DOHH2 (cell line): Measurements from ENCODE around the gene PLK2.

Experiments
- EZH2phosphoT487 ChIP-seq: fragments of 200-600 bp; sonication (generic); IDR thresholded peaks from 2 replicates; pipeline ENCODE4 v1.6.1; 2017; ENCODE audit warnings: borderline replicate concordance, mild to moderate bottlenecking, antibody characterized with exemption, low read length, moderate library complexity, mixed read lengths
- TF ChIP-seq, protein P1 (sequence below): fragments of 200-600 bp; sonication (generic); IDR thresholded peaks from one replicate; pipeline ENCODE4 v1.5.1; 2014; ENCODE audit warnings: antibody characterized with exemption, mild to moderate bottlenecking, low read depth, low read length; ENCODE audit not compliant: poor library complexity, severe bottlenecking

DNA sequence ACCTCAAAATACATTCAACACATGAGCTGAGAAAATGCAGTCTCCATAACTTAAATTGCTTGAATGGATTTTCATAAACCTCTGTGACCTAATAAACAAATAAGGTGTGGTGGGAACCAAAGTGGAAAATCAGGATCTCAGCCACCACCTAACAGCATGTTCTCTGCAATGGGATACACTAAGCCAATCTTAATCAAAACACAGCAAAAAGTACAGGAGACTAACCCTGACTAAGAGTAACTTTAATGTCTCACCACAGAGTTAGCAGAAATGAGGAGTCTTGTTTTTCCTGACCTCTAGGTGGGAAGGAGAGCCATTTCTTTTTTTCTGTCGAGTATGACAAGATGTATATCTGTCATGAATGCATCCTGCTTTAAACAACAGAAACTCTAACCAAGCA lies 48.5 kb downstream of the PLK2 start:
- TF ChIP-seq, protein P1, sequence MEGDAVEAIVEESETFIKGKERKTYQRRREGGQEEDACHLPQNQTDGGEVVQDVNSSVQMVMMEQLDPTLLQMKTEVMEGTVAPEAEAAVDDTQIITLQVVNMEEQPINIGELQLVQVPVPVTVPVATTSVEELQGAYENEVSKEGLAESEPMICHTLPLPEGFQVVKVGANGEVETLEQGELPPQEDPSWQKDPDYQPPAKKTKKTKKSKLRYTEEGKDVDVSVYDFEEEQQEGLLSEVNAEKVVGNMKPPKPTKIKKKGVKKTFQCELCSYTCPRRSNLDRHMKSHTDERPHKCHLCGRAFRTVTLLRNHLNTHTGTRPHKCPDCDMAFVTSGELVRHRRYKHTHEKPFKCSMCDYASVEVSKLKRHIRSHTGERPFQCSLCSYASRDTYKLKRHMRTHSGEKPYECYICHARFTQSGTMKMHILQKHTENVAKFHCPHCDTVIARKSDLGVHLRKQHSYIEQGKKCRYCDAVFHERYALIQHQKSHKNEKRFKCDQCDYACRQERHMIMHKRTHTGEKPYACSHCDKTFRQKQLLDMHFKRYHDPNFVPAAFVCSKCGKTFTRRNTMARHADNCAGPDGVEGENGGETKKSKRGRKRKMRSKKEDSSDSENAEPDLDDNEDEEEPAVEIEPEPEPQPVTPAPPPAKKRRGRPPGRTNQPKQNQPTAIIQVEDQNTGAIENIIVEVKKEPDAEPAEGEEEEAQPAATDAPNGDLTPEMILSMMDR = no peak
- TF ChIP-seq EZH2phosphoT487 = no peak
